GM12878 (cell line): ENCODE data around the gene UBQLN1.

ENCODE experiments used
- ATF7 ChIP-seq: fragments of 450-650 bp; IDR thresholded peaks from 2 replicates; pipeline ENCODE4 v1.6.1; 2016; ENCODE audit warnings: low read depth, mild to moderate bottlenecking
- CUX1 ChIP-seq: IDR thresholded peaks from 2 replicates; pipeline ENCODE4 v1.6.1; 2012; ENCODE audit warnings: improper control_type of control experiment, low read depth, low read length; ENCODE audit not compliant: insufficient replicate concordance
- SMC3 ChIP-seq: IDR thresholded peaks from 2 replicates; pipeline ENCODE4 v1.6.1; 2011; ENCODE audit warnings: low read length, improper control_type of control experiment, borderline replicate concordance
- SP1 ChIP-seq: IDR thresholded peaks from one replicate; pipeline ENCODE4 v1.6.1; 2011; ENCODE audit warnings: low read depth, low read length

GRCh38 chr9:83646500-83647239 is 61.1 kb downstream of the UBQLN1 start:
- no peak for TF ChIP-seq CUX1
- no peak for TF ChIP-seq SMC3
- TF ChIP-seq ATF7 = no peak
- no peak for TF ChIP-seq SP1
